Neural cell (in vitro differentiated cells): ENCODE results near the gene SYT2.

ENCODE experiments used
- CTCF ChIP-seq: fragments of 450-650 bp; IDR thresholded peaks from 2 replicates; pipeline ENCODE4 v1.5.1; 2014; ENCODE audit warnings: antibody characterized with exemption, mild to moderate bottlenecking, moderate library complexity; ENCODE audit not compliant: poor library complexity, severe bottlenecking
- EP300 ChIP-seq: fragments of 450-650 bp; conservative IDR thresholded peaks from 2 replicates; pipeline ENCODE4 v1.6.1; 2014; ENCODE audit warnings: antibody characterized with exemption, mild to moderate bottlenecking, moderate library complexity; ENCODE audit not compliant: poor library complexity, severe bottlenecking
- MXI1 ChIP-seq: fragments of 450-650 bp; conservative IDR thresholded peaks from 2 replicates; pipeline ENCODE4 v1.6.1; 2014; ENCODE audit warnings: antibody characterized with exemption, mild to moderate bottlenecking; ENCODE audit not compliant: poor library complexity, severe bottlenecking
- POLR2AphosphoS5 ChIP-seq: IDR thresholded peaks from 2 replicates; pipeline ENCODE4 v1.6.1; 2012
- REST ChIP-seq: IDR thresholded peaks from 2 replicates; pipeline ENCODE4 v1.6.1; 2012; ENCODE audit warnings: borderline replicate concordance
- SMC3 ChIP-seq: fragments of 450-650 bp; conservative IDR thresholded peaks from 2 replicates; pipeline ENCODE4 v1.6.1; 2014; ENCODE audit warnings: antibody characterized with exemption, mild to moderate bottlenecking, moderate library complexity; ENCODE audit not compliant: poor library complexity
- TAF1 ChIP-seq: IDR thresholded peaks from 2 replicates; pipeline ENCODE4 v1.6.1; 2012; ENCODE audit warnings: low read depth

- TF ChIP-seq CTCF, result no peak
- TF ChIP-seq SMC3, result no peak
- no peak for TF ChIP-seq EP300
- TF ChIP-seq MXI1, result no peak
- no peak for TF ChIP-seq REST
- no peak for TF ChIP-seq POLR2AphosphoS5
- TF ChIP-seq TAF1, result no peak
Measured at GRCh38 chr1:202547215-202547614, 163.0 kb downstream of the SYT2 start.
